ENCODE results near the gene KMT2D.

Gene KMT2D

GRCh38 chr12:49022558-49023178 is 37.9 kb downstream of the KMT2D start:
- Histone ChIP-seq H4K20me1 (ENCODE audit: insufficient read depth, low read length) (peaks cover 11% of the 10 kb centered on the region; the same call in 1 of the 2 replicates), H3K4me3 (ENCODE audit: low read depth in 1 of 2, low read length in 2 of 2) (no peak overlapping the region), H3K4me2 (ENCODE audit: insufficient read depth, low read length) (no peak overlapping the region), H3K27ac (ENCODE audit: low read length) (no peak overlapping the region), H3K79me2 (ENCODE audit: insufficient read depth, low read length) (peaks cover 11% of the 10 kb centered on the region), H3K9ac (ENCODE audit: low read depth, low read length) (no peak overlapping the region), H2AFZ (ENCODE audit: low read depth, low read length) (no peak overlapping the region), H3K27me3 (ENCODE audit: insufficient read depth, low read length, poor library complexity) (no peaks in the 10 kb centered on the region), H3K4me1 (ENCODE audit: insufficient read depth, low read length) (peaks cover 15% of the 10 kb centered on the region), H3K36me3 (ENCODE audit: insufficient read depth, low read length) (peaks cover 69% of the 10 kb centered on the region), H3K9me3 (ENCODE audit: insufficient read depth, low read length, severe bottlenecking) (no peaks in the 10 kb centered on the region)
- no peak for ATAC-seq (ENCODE audit: insufficient read depth, low read depth)
- TF ChIP-seq, protein P1, sequence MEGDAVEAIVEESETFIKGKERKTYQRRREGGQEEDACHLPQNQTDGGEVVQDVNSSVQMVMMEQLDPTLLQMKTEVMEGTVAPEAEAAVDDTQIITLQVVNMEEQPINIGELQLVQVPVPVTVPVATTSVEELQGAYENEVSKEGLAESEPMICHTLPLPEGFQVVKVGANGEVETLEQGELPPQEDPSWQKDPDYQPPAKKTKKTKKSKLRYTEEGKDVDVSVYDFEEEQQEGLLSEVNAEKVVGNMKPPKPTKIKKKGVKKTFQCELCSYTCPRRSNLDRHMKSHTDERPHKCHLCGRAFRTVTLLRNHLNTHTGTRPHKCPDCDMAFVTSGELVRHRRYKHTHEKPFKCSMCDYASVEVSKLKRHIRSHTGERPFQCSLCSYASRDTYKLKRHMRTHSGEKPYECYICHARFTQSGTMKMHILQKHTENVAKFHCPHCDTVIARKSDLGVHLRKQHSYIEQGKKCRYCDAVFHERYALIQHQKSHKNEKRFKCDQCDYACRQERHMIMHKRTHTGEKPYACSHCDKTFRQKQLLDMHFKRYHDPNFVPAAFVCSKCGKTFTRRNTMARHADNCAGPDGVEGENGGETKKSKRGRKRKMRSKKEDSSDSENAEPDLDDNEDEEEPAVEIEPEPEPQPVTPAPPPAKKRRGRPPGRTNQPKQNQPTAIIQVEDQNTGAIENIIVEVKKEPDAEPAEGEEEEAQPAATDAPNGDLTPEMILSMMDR (IDR thresholded peaks at IDR 0.05; ENCODE audit: borderline replicate concordance, extremely low read depth, low read length, poor library complexity, severe bottlenecking), result no peak
- TF ChIP-seq EZH2 (IDR thresholded peaks at IDR 0.05; ENCODE audit: borderline replicate concordance, low read depth, low read length, severe bottlenecking), result no peak
- DNase-seq, result no peak

GRCh38 chr12:49021292-49021915 is 39.2 kb downstream of the KMT2D start:
- DNase-seq (no peak), ATAC-seq (ENCODE audit: insufficient read depth, low read depth) (no peak)
- Histone ChIP-seq H3K4me2 (ENCODE audit: insufficient read depth, low read length) (no peak overlapping the region), H3K27ac (ENCODE audit: low read length) (no peak overlapping the region), H3K27me3 (ENCODE audit: insufficient read depth, low read length, poor library complexity) (no peaks in the 10 kb centered on the region), H4K20me1 (ENCODE audit: insufficient read depth, low read length) (peaks cover 8% of the 10 kb centered on the region; the same call in 1 of the 2 replicates), H3K36me3 (ENCODE audit: insufficient read depth, low read length) (peaks cover 57% of the 10 kb centered on the region), H3K9me3 (ENCODE audit: insufficient read depth, low read length, severe bottlenecking) (no peaks in the 10 kb centered on the region), H3K4me3 (ENCODE audit: low read depth in 1 of 2, low read length in 2 of 2) (no peak overlapping the region), H3K4me1 (ENCODE audit: insufficient read depth, low read length) (peaks cover 28% of the 10 kb centered on the region), H3K79me2 (ENCODE audit: insufficient read depth, low read length) (peaks cover 23% of the 10 kb centered on the region), H2AFZ (ENCODE audit: low read depth, low read length) (no peak overlapping the region), H3K9ac (ENCODE audit: low read depth, low read length) (no peak overlapping the region)
- TF ChIP-seq EZH2 (IDR thresholded peaks at IDR 0.05; ENCODE audit: borderline replicate concordance, low read depth, low read length, severe bottlenecking), result no peak
- TF ChIP-seq, protein P1 (IDR thresholded peaks at IDR 0.05; ENCODE audit: borderline replicate concordance, extremely low read depth, low read length, poor library complexity, severe bottlenecking), result no peak

DNA sequence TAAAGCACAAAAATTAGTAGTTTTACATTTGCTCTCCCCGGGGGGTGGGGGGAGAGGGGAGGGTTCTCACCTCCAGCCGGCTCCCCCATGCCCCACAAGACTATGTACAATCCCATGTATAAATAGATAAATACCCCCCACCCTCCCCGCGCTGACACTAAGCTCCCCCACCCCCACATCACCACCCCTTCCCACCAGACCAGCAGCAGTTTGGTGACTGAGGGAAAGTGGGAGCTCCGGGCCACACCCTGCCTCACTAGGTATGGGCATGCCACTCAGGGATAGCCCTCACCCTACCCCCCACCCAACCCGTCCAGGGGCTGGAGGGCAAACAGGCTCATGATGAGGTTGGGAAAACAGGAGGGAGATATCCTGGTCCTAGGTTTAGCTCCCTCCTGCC is 40.2 kb downstream of the KMT2D start:
- Histone ChIP-seq H4K20me1 (ENCODE audit: insufficient read depth, low read length) (peaks cover 3% of the 10 kb centered on the region; the same call in 1 of the 2 replicates), H3K4me2 (ENCODE audit: insufficient read depth, low read length) (no peak overlapping the region), H2AFZ (ENCODE audit: low read depth, low read length) (no peak overlapping the region), H3K4me3 (ENCODE audit: low read depth in 1 of 2, low read length in 2 of 2) (no peak overlapping the region), H3K27ac (ENCODE audit: low read length) (no peak overlapping the region), H3K79me2 (ENCODE audit: insufficient read depth, low read length) (peaks cover 27% of the 10 kb centered on the region), H3K4me1 (ENCODE audit: insufficient read depth, low read length) (peaks cover 30% of the 10 kb centered on the region), H3K36me3 (ENCODE audit: insufficient read depth, low read length) (peaks cover 48% of the 10 kb centered on the region), H3K9me3 (ENCODE audit: insufficient read depth, low read length, severe bottlenecking) (no peaks in the 10 kb centered on the region), H3K27me3 (ENCODE audit: insufficient read depth, low read length, poor library complexity) (no peaks in the 10 kb centered on the region), H3K9ac (ENCODE audit: low read depth, low read length) (no peak overlapping the region)
- TF ChIP-seq, protein P1 (IDR thresholded peaks at IDR 0.05; ENCODE audit: borderline replicate concordance, extremely low read depth, low read length, poor library complexity, severe bottlenecking), result no peak
- TF ChIP-seq EZH2 (IDR thresholded peaks at IDR 0.05; ENCODE audit: borderline replicate concordance, low read depth, low read length, severe bottlenecking), result no peak
- ATAC-seq (ENCODE audit: insufficient read depth, low read depth) (no peak), DNase-seq (no peak)

All from DND-41 (cell line).